ENCODE measurements around the gene ADGRB2. TPM values are rescaled to one million over a fixed set of nuclear protein-coding genes. Genes with fewer than 3 reads are reported as not detected.
A peak's percentile ranks its signal among the peaks of the same experiment; 100 is the strongest.

Gene ADGRB2
- polyA plus RNA-seq, 3 donors, result not detected

GRCh38 chr1:31748365-31748764, 15.8 kb downstream of the ADGRB2 start:
- H3K79me2 ChIP-seq (ENCODE audit: insufficient read depth, low read length), result no peaks in the 10 kb centered on the region
- no peak overlapping the region for H3K9ac ChIP-seq (ENCODE audit: insufficient read depth, low read length, poor library complexity, severe bottlenecking)
- 78% methylated on average over 4 of the region's 4 CpGs for WGBS (ENCODE audit: insufficient coverage)
- H3K27me3 ChIP-seq (ENCODE audit: control insufficient read depth in 2 of 2, insufficient read depth in 2 of 2, low read length in 2 of 2), result peaks cover 0 to 21% of the 10 kb centered on the region in 2 donors
- TF ChIP-seq CTCF (IDR thresholded peaks at IDR 0.05), result no peak
- Mint-ChIP-seq H3K4me3 (no peak overlapping the region), H3K27ac (no peak overlapping the region), H3K36me3 (no peaks in the 10 kb centered on the region), H3K27me3 (ENCODE audit: low read depth in 3 of 3) (peaks cover 15 to 39% (median 32%) of the 10 kb centered on the region in 3 donors), H3K4me1 (peaks cover 18% of the 10 kb centered on the region), H3K9me3 (peaks cover 0 to 1% (median 0%) of the 10 kb centered on the region in 7 donors)
- no peak overlapping the region for H3K27ac ChIP-seq (ENCODE audit: low read depth in 1 of 2, low read length in 2 of 2)
- no peak overlapping the region for H2AFZ ChIP-seq (ENCODE audit: insufficient read depth, low read depth, low read length, poor library complexity, severe bottlenecking)
- no peak overlapping the region for H3K4me2 ChIP-seq (replicated peaks; ENCODE audit: extremely low read depth, low read length, poor library complexity, severe bottlenecking)
- intact Hi-C loops (cut with micrococcal nuclease), result no loop called here
- DNase-seq, result no peak
- no peak overlapping the region for H3K4me3 ChIP-seq (replicated peaks in 1 of 3; ENCODE audit: low read depth in 2 of 3, low read length in 3 of 3)
- peaks cover 5 to 11% of the 10 kb centered on the region in 2 donors for H3K4me1 ChIP-seq (ENCODE audit: control insufficient read depth in 1 of 2, insufficient read depth in 2 of 2, low read length in 2 of 2)
- H3K9me3 ChIP-seq (replicated peaks in 1 of 2; ENCODE audit: control insufficient read depth in 1 of 2, insufficient read depth in 1 of 2, low read length in 2 of 2), result no peaks in the 10 kb centered on the region
- H4K20me1 ChIP-seq (ENCODE audit: insufficient read depth, low read length), result no peaks in the 10 kb centered on the region
- H3K36me3 ChIP-seq (replicated peaks in 1 of 2; ENCODE audit: control insufficient read depth in 1 of 2, insufficient read depth in 2 of 2, low read length in 2 of 2), result no peaks in the 10 kb centered on the region

- no peak overlapping the region for H3K27ac Mint-ChIP-seq
- H3K79me2 ChIP-seq (ENCODE audit: insufficient read depth, low read length), result no peaks in the 10 kb centered on the region
- no peaks in the 10 kb centered on the region for H4K20me1 ChIP-seq (ENCODE audit: insufficient read depth, low read length)
- TF ChIP-seq CTCF (IDR thresholded peaks at IDR 0.05), result no peak
- peaks cover 15 to 31% (median 24%) of the 10 kb centered on the region in 3 donors for H3K27me3 Mint-ChIP-seq (ENCODE audit: low read depth in 3 of 3)
- peaks cover 0 to 1% (median 0%) of the 10 kb centered on the region in 7 donors for H3K9me3 Mint-ChIP-seq
- H3K9ac ChIP-seq (ENCODE audit: insufficient read depth, low read length, poor library complexity, severe bottlenecking), result no peak overlapping the region
- 80% methylated on average over 1 of the region's 1 CpG for WGBS (ENCODE audit: insufficient coverage)
- no peaks in the 10 kb centered on the region for H3K36me3 ChIP-seq (replicated peaks in 1 of 2; ENCODE audit: control insufficient read depth in 1 of 2, insufficient read depth in 2 of 2, low read length in 2 of 2)
- H3K27me3 ChIP-seq (ENCODE audit: control insufficient read depth in 2 of 2, insufficient read depth in 2 of 2, low read length in 2 of 2), result peaks cover 0 to 16% of the 10 kb centered on the region in 2 donors
- H3K27ac ChIP-seq (ENCODE audit: low read depth in 1 of 2, low read length in 2 of 2), result no peak overlapping the region
- H3K4me2 ChIP-seq (replicated peaks; ENCODE audit: extremely low read depth, low read length, poor library complexity, severe bottlenecking), result no peak overlapping the region
- H3K4me1 ChIP-seq (ENCODE audit: control insufficient read depth in 1 of 2, insufficient read depth in 2 of 2, low read length in 2 of 2), result peaks cover 5 to 11% of the 10 kb centered on the region in 2 donors
- H2AFZ ChIP-seq (ENCODE audit: insufficient read depth, low read depth, low read length, poor library complexity, severe bottlenecking), result no peak overlapping the region
- H3K4me3 ChIP-seq (replicated peaks in 1 of 3; ENCODE audit: low read depth in 2 of 3, low read length in 3 of 3), result no peak overlapping the region
- peak overlapping the region in 1 of 2 donors; percentile 8 for H3K4me3 Mint-ChIP-seq
- intact Hi-C loops (cut with micrococcal nuclease), result no loop called here
- H3K9me3 ChIP-seq (replicated peaks in 1 of 2; ENCODE audit: control insufficient read depth in 1 of 2, insufficient read depth in 1 of 2, low read length in 2 of 2), result no peaks in the 10 kb centered on the region
- peaks cover 18% of the 10 kb centered on the region for H3K4me1 Mint-ChIP-seq
- H3K36me3 Mint-ChIP-seq, result no peaks in the 10 kb centered on the region
- DNase-seq, result no peak
Measured at GRCh38 chr1:31747304-31747703, 16.8 kb downstream of the ADGRB2 start.

All from CD14-positive monocyte (primary cell).